ENCODE data around the gene KCTD11. TPM values are rescaled to one million over a fixed set of nuclear protein-coding genes. Genes with fewer than 3 reads are reported as not detected.

Gene KCTD11
- total RNA-seq (1 to 10 TPM; 1.6 to 2.7 TPM), total RNA-seq (4.5 to 11.8 reads per million in 2 donors)

GRCh38 chr17:7351665-7352502 lies at the start of gene KCTD11:
TSS of gene KCTD11 (plus strand) at chr17:7352162.
- Mint-ChIP-seq H3K27me3 (no peaks in the 10 kb centered on the region), H3K4me3 (peak within 1 kb of the TSS; percentile 95), H3K27ac (peak within 1 kb of the TSS; percentile 94), H3K4me1 (peaks cover 38% of the 10 kb centered on the region), H3K36me3 (ENCODE audit: low read depth) (peaks cover 4% of the 10 kb centered on the region)
- ATAC-seq (peak; percentile 52), DNase-seq (peak; percentile 52 to 76 (median 74))
- no peaks in the 10 kb centered on the region for H3K9me3 ChIP-seq (ENCODE audit: control insufficient read depth, low read length, poor library complexity, severe bottlenecking)

- no peaks in the 10 kb centered on the region for H3K9me3 ChIP-seq (ENCODE audit: control insufficient read depth, low read length, poor library complexity, severe bottlenecking)
- Mint-ChIP-seq H3K27ac (no peak overlapping the region), H3K4me1 (peaks cover 9% of the 10 kb centered on the region), H3K4me3 (no peak overlapping the region), H3K36me3 (ENCODE audit: low read depth) (peaks cover 5% of the 10 kb centered on the region), H3K27me3 (peaks cover 5% of the 10 kb centered on the region)
- DNase-seq = no peak
- ATAC-seq = no peak
Observed at GRCh38 chr17:7304179-7304578, 47.8 kb upstream of the KCTD11 start.

DNA sequence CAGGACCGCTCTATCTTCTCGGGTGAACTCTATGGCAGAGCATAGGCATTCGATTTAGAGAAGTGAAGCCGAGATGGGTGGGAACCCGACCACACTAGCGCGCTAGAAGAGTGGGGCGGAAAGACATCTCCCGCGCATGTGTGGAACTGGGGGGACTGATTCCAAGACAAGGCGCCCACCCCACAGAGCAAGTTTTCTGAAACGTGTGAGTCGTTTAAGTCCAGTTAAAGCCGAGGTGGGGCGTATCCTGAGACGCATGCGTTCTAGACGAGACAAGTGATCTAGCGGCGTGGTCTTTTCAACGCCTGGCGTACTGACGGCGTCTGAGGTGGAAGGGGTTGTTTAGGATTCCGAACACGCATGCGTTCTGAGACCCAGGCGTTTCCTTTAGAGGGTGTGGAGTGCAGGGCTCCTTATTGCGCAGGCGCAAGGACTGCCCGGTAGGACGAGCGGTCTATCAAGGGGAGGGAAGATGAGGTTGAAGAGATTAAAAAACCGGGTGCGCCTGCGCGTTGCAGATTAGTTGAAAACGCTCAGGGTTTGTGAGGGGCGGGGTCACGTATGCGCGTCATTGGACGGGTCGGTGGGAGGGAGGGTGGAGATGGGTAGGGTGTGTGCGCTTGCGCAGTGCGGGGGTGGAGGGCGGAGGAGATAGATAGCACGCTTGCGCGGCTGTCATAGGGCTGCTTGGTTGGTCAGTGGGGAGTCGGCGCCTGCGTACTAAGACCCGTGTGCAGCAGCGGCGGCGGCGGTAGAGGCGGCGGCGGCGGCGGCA lies 44.9 kb upstream of the KCTD11 start, which contains the start of gene EIF5A:
Gene EIF5A, plus strand, starts transcription at position 718 of the 775 bp plus-strand sequence. CDS start 2,008 bp downstream, outside the sequence.
- Mint-ChIP-seq H3K27me3 (no peaks in the 10 kb centered on the region), H3K4me1 (peaks cover 33% of the 10 kb centered on the region), H3K36me3 (ENCODE audit: low read depth) (peaks cover 19% of the 10 kb centered on the region), H3K4me3 (peak within 1 kb of the TSS; percentile 96), H3K27ac (peak within 1 kb of the TSS; percentile 97)
- DNase-seq (peak; percentile 98 to 100 (median 100)), ATAC-seq (peak; percentile 77)
- H3K9me3 ChIP-seq (ENCODE audit: control insufficient read depth, low read length, poor library complexity, severe bottlenecking) = no peaks in the 10 kb centered on the region

DNA sequence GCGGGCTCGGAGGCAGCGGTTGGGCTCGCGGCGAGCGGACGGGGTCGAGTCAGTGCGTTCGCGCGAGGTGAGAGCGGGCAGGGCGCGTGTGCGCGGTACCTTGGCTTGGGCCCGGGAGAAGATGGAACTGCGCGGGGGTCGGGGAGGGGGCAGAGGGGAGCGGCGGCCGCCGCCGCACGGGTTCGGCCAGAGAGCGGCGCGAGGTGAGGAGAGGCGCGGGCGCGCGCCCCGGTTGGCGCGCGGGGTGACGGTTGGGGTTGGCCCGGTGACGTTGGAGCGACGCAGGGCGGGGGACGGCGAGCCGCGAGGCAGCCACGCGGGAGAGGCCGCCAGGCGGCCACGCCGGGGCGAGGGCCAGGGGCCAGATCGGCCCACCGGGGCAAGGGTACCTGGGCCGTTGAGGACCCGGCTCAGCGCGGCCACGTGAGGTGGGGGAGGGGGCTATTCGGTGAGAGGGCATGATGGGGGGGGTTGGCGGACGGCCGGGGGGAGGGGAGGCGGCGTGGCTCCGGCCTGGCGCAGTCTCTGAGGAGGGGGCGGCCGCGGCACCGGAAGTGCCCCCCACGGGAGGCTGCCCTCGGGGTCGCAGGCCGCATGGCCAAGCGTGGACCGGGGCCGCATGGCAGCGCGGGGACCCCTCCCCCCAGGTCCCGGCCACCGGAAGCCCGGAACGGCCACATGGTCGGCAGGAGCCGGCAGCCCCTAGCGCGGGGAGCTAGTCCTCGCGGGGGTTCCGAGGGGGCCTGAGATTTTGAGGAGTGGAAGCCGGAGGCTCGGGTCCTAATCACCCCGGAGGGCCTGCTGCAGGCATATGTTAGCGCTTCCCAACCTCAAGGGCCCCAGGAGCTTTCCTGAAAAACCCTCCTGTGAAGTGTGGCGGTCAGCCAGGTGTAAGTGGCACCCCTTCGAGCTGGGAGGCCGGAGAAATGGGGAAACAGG lies 44.0 kb upstream of the KCTD11 start:
- peak; percentile 52 to 60 (median 56) for DNase-seq
- peaks cover 35% of the 10 kb centered on the region for H3K4me1 Mint-ChIP-seq
- H3K27me3 Mint-ChIP-seq = no peaks in the 10 kb centered on the region
- peaks cover 19% of the 10 kb centered on the region for H3K36me3 Mint-ChIP-seq (ENCODE audit: low read depth)
- peak; percentile 9 for ATAC-seq
- H3K9me3 ChIP-seq (ENCODE audit: control insufficient read depth, low read length, poor library complexity, severe bottlenecking) = no peaks in the 10 kb centered on the region
- peak overlapping the region; percentile 96 for H3K4me3 Mint-ChIP-seq
- H3K27ac Mint-ChIP-seq = peak overlapping the region; percentile 97

DNA sequence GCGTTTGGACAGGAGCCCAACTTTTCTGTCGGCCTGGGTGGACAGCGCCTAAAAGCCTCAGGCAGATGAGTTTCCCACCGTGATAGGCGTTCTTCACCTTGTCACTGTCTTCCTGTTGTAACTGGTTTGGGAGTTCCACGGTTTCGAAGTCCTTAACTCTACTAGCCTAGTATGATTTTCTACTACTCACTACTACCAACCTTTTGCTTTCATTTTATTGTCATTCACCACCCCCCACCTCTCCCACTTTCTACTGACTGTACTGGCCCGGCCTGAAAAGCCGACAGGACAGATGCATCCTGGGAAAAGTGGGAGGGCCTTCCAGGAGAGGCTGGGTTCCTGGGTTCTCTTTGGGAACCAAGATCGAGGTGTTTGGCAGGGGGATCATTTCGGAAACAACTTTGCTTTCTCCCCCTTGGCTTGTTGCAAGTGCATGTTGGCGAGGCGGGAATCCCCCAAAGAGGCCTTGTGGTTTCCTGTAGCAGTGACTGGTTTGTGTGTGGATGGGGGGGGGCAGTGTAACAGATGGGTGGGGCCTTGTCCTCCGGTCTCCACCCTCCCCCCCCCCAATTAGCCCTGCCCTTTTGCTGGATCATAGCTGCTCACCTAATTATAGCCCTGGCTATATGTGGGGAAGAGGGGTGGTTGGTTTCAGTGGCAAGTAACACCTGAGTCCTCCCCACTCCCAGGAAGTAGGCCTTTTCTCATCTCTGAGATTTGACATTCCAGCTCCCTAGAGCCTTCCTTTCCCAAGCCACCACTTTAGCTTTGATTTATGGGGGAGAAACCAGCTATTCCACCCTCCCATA lies 43.1 kb upstream of the KCTD11 start:
- no peaks in the 10 kb centered on the region for H3K9me3 ChIP-seq (ENCODE audit: control insufficient read depth, low read length, poor library complexity, severe bottlenecking)
- H3K4me3 Mint-ChIP-seq = peak overlapping the region; percentile 96
- peak; percentile 72 to 82 (median 76) for DNase-seq
- peak overlapping the region; percentile 97 for H3K27ac Mint-ChIP-seq
- peaks cover 43% of the 10 kb centered on the region for H3K4me1 Mint-ChIP-seq
- H3K27me3 Mint-ChIP-seq = no peaks in the 10 kb centered on the region
- ATAC-seq = peak; percentile 51
- H3K36me3 Mint-ChIP-seq (ENCODE audit: low read depth) = peaks cover 19% of the 10 kb centered on the region

DNA sequence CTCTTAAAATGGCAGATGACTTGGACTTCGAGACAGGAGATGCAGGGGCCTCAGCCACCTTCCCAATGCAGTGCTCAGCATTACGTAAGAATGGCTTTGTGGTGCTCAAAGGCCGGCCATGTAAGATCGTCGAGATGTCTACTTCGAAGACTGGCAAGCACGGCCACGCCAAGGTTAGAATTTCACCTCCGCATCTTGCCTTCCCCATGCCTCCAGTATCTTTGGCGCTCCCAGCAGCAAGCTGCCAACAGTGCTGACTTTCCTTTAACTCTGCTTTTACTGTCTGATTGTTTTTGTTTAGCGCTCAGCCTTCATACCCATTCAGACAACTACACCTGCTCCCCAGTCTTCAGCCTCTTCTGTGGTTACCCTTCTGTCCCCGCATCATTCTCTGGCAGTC lies 42.3 kb upstream of the KCTD11 start:
- peaks cover 19% of the 10 kb centered on the region for H3K36me3 Mint-ChIP-seq (ENCODE audit: low read depth)
- DNase-seq (no peak), ATAC-seq (no peak)

GRCh38 chr17:7311110-7311705 lies 40.8 kb upstream of the KCTD11 start:
- Mint-ChIP-seq H3K27ac (peak overlapping the region; percentile 97), H3K4me1 (peaks cover 55% of the 10 kb centered on the region), H3K4me3 (peak overlapping the region; percentile 96), H3K27me3 (no peaks in the 10 kb centered on the region), H3K36me3 (ENCODE audit: low read depth) (peaks cover 19% of the 10 kb centered on the region)
- ATAC-seq (no peak), DNase-seq (no peak)
- H3K9me3 ChIP-seq (ENCODE audit: control insufficient read depth, low read length, poor library complexity, severe bottlenecking) = no peaks in the 10 kb centered on the region

More for the DNA sequence above, 42.3 kb upstream of the KCTD11 start:
- Mint-ChIP-seq H3K27ac (peak overlapping the region; percentile 97), H3K4me1 (peaks cover 50% of the 10 kb centered on the region), H3K4me3 (peak overlapping the region; percentile 96), H3K27me3 (no peaks in the 10 kb centered on the region)
- H3K9me3 ChIP-seq (ENCODE audit: control insufficient read depth, low read length, poor library complexity, severe bottlenecking) = no peaks in the 10 kb centered on the region

GRCh38 chr17:7312432-7313087 lies 39.4 kb upstream of the KCTD11 start:
- H3K36me3 Mint-ChIP-seq (ENCODE audit: low read depth) = peaks cover 19% of the 10 kb centered on the region
- no peak for ATAC-seq

GRCh38 chr17:7313088-7313889 lies 38.7 kb upstream of the KCTD11 start:
- H3K9me3 ChIP-seq (ENCODE audit: control insufficient read depth, low read length, poor library complexity, severe bottlenecking) = no peaks in the 10 kb centered on the region
- Mint-ChIP-seq H3K4me1 (peaks cover 53% of the 10 kb centered on the region), H3K27ac (peak overlapping the region; percentile 97), H3K4me3 (peak overlapping the region; percentile 80), H3K36me3 (ENCODE audit: low read depth) (peaks cover 21% of the 10 kb centered on the region), H3K27me3 (no peaks in the 10 kb centered on the region)
- no peak for ATAC-seq
- DNase-seq = no peak

More at GRCh38 chr17:7312432-7313087, 39.4 kb upstream of the KCTD11 start:
- no peaks in the 10 kb centered on the region for H3K9me3 ChIP-seq (ENCODE audit: control insufficient read depth, low read length, poor library complexity, severe bottlenecking)
- Mint-ChIP-seq H3K27ac (peak overlapping the region; percentile 97), H3K27me3 (no peaks in the 10 kb centered on the region), H3K4me3 (peak overlapping the region; percentile 80), H3K4me1 (peaks cover 54% of the 10 kb centered on the region)
- DNase-seq = no peak

DNA sequence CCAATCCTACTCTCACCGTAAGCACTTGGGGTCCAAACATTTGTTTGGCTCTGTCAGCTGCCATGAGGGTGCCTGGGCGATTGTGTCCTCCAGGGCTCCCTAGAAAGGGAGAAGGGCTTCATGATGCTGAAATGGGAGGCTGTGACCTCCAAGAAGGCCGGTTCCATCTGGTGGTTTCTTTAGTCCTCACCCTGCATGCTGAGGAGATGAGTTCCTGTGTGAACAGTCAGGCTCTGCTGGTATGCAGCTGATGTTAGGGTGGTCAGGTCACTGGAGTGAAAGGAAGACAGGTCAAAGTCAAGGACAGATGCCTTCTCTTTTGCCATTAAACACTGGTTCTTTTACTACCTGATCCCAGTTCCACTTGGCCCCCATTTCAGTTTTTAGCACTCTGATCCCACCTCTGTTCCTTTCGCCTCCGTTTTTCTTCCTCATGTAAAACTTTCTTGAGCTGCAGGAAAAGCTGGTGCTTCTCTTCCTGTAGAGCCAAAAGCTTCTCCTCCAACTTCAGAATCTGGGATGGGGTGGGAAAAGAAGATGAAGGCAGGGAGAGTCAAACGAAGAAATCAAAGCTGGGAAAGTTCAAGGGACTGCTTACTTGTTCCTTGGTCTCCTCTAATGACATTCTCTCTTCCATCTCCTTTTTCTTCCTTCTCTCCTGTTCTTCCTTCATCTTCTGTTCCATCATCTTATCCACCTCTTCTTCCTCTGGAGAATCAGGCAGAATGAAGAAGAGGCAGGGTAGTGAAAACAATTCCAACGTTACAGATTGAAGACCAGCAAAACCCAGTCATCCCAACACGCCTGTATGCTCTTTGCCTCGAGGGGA lies 37.9 kb upstream of the KCTD11 start:
- Mint-ChIP-seq H3K27me3 (no peaks in the 10 kb centered on the region), H3K4me1 (peaks cover 54% of the 10 kb centered on the region), H3K4me3 (peak overlapping the region; percentile 97), H3K27ac (peak overlapping the region; percentile 97), H3K36me3 (ENCODE audit: low read depth) (peaks cover 18% of the 10 kb centered on the region)
- no peak for ATAC-seq
- no peak for DNase-seq
- H3K9me3 ChIP-seq (ENCODE audit: control insufficient read depth, low read length, poor library complexity, severe bottlenecking) = no peaks in the 10 kb centered on the region

All from T-helper 17 cell (primary cell).